ENCODE data around the gene DPP3. TPM values are rescaled to one million over a fixed set of nuclear protein-coding genes. Genes with fewer than 3 reads are reported as not detected.

The DPP3 gene
- total RNA-seq, 1 donor from 2014 or later, result 60.0 TPM

DNA sequence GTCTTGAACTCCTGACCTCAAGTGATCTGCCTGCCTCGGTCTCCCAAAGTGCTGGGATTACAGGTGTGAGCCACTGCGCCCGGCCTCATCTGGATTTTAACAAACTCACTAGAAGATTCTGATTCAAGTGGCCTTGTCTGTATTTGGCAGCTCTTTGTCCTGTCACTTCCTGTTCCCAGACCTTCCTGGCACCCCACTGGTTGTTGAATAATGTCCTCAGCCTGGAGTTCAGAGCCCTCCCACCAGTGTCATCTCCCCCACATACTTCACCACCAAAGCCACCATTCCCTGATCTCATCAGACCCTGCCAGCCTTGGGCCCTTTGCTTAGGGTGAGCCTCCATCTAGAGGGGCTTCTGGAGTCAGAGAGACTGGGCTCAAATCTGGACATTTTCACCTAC lies 10.2 kb upstream of the DPP3 start:
- peaks cover 2% of the 10 kb centered on the region for H3K27me3 Mint-ChIP-seq (ENCODE audit: low read depth, unreplicated experiment)
- DNase-seq (ENCODE audit: low read depth) (no peak), FAIRE-seq (no peak)
- no peaks in the 10 kb centered on the region for H3K27me3 ChIP-seq (ENCODE audit: insufficient read depth, low read length)
- no peaks in the 10 kb centered on the region for H3K36me3 ChIP-seq (ENCODE audit: insufficient read depth, low read length)
- no peak overlapping the region for H3K27ac Mint-ChIP-seq (ENCODE audit: unreplicated experiment)
- no peak overlapping the region for H2AFZ ChIP-seq (ENCODE audit: low read depth, low read length)
- no peak overlapping the region for H3K4me3 Mint-ChIP-seq (ENCODE audit: unreplicated experiment)
- no peak overlapping the region for H3K4me3 ChIP-seq (ENCODE audit: insufficient read depth, low read depth, low read length)
- no peaks in the 10 kb centered on the region for H3K79me2 ChIP-seq (ENCODE audit: insufficient read depth, low read length)
- H3K27ac ChIP-seq (ENCODE audit: low read depth, low read length), result no peak overlapping the region
- H3K36me3 Mint-ChIP-seq (ENCODE audit: low read depth, unreplicated experiment), result peaks cover 14% of the 10 kb centered on the region
- no peaks in the 10 kb centered on the region for H3K9me3 ChIP-seq (ENCODE audit: insufficient read depth, low read depth, low read length)
- peaks cover 10% of the 10 kb centered on the region for H3K4me1 ChIP-seq (ENCODE audit: insufficient read depth, low read length)
- no peaks in the 10 kb centered on the region for H3K9me3 Mint-ChIP-seq (ENCODE audit: unreplicated experiment)
- TF ChIP-seq CTCF (IDR thresholded peaks at IDR 0.05; ENCODE audit: insufficient read depth, low read depth, low read length) (no peak), EZH2 (IDR thresholded peaks at IDR 0.05; ENCODE audit: insufficient read depth, low read length) (no peak)
- no peaks in the 10 kb centered on the region for H3K4me1 Mint-ChIP-seq (ENCODE audit: low read depth, unreplicated experiment)
- no peak overlapping the region for H3K4me2 ChIP-seq (ENCODE audit: low read length)
- H3K9ac ChIP-seq (ENCODE audit: low read length), result no peak overlapping the region
- peaks cover 10% of the 10 kb centered on the region for H4K20me1 ChIP-seq (ENCODE audit: insufficient read depth, low read length)

DNA sequence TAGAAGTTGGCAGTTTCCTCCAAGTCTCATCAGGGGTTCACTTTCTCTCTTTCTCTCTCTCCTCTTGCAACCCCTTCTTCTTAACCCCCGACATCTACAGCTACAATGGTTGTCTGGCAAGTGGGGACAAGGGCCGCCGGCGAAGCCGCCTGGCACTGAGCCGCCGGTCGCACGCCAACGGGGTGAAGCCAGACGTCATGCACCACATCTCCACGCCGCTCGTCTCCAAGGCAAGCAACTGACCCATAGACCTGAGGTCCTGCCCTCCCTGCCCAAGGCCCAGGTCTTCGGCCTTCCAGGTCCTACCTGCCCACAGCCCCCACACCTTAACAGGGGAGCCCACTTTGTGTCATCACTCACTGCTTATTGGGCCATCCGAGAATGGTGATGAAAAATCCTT lies 9.1 kb upstream of the DPP3 start:
- peaks cover 9% of the 10 kb centered on the region for H3K4me1 ChIP-seq (ENCODE audit: insufficient read depth, low read length)
- peaks cover 10% of the 10 kb centered on the region for H4K20me1 ChIP-seq (ENCODE audit: insufficient read depth, low read length)
- DNase-seq (ENCODE audit: low read depth) (no peak), FAIRE-seq (no peak)
- H3K9me3 Mint-ChIP-seq (ENCODE audit: unreplicated experiment), result no peaks in the 10 kb centered on the region
- H3K4me1 Mint-ChIP-seq (ENCODE audit: low read depth, unreplicated experiment), result no peaks in the 10 kb centered on the region
- no peak overlapping the region for H3K9ac ChIP-seq (ENCODE audit: low read length)
- H3K79me2 ChIP-seq (ENCODE audit: insufficient read depth, low read length), result no peaks in the 10 kb centered on the region
- TF ChIP-seq CTCF (IDR thresholded peaks at IDR 0.05; ENCODE audit: insufficient read depth, low read depth, low read length), result no peak
- TF ChIP-seq EZH2 (IDR thresholded peaks at IDR 0.05; ENCODE audit: insufficient read depth, low read length), result no peak
- no peaks in the 10 kb centered on the region for H3K36me3 ChIP-seq (ENCODE audit: insufficient read depth, low read length)
- no peak overlapping the region for H2AFZ ChIP-seq (ENCODE audit: low read depth, low read length)
- H3K27ac Mint-ChIP-seq (ENCODE audit: unreplicated experiment), result no peak overlapping the region
- H3K4me2 ChIP-seq (ENCODE audit: low read length), result no peak overlapping the region
- H3K9me3 ChIP-seq (ENCODE audit: insufficient read depth, low read depth, low read length), result no peaks in the 10 kb centered on the region
- H3K36me3 Mint-ChIP-seq (ENCODE audit: low read depth, unreplicated experiment), result peaks cover 14% of the 10 kb centered on the region
- no peak overlapping the region for H3K4me3 Mint-ChIP-seq (ENCODE audit: unreplicated experiment)
- H3K27me3 Mint-ChIP-seq (ENCODE audit: low read depth, unreplicated experiment), result peaks cover 2% of the 10 kb centered on the region
- no peak overlapping the region for H3K4me3 ChIP-seq (ENCODE audit: insufficient read depth, low read depth, low read length)
- H3K27me3 ChIP-seq (ENCODE audit: insufficient read depth, low read length), result no peaks in the 10 kb centered on the region
- no peak overlapping the region for H3K27ac ChIP-seq (ENCODE audit: low read depth, low read length)

DNA sequence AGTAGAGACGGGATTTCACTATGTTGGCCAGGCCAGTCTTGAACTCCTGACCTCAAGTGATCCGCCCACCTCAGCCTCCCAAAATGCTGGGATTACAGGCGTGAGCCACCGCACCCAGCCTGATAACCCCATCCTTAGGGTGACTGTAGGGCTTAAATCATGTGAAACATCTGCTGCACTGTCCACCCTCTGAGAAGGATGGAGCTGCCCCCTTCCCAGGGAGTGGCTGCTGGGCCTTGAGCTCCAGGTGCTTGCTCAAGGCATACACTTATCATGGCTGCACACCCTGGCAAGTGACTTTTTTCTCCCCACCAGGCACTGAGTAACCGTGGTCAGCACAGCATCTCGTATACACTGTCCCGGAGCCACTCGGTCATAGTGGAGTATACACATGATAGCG lies 8.2 kb upstream of the DPP3 start:
- H4K20me1 ChIP-seq (ENCODE audit: insufficient read depth, low read length), result peaks cover 10% of the 10 kb centered on the region
- H3K4me3 ChIP-seq (ENCODE audit: insufficient read depth, low read depth, low read length), result no peak overlapping the region
- H3K4me1 Mint-ChIP-seq (ENCODE audit: low read depth, unreplicated experiment), result no peaks in the 10 kb centered on the region
- peaks cover 2% of the 10 kb centered on the region for H3K27me3 Mint-ChIP-seq (ENCODE audit: low read depth, unreplicated experiment)
- H3K27me3 ChIP-seq (ENCODE audit: insufficient read depth, low read length), result no peaks in the 10 kb centered on the region
- H3K4me1 ChIP-seq (ENCODE audit: insufficient read depth, low read length), result peaks cover 6% of the 10 kb centered on the region
- H3K4me2 ChIP-seq (ENCODE audit: low read length), result no peak overlapping the region
- TF ChIP-seq EZH2 (IDR thresholded peaks at IDR 0.05; ENCODE audit: insufficient read depth, low read length), result no peak
- TF ChIP-seq CTCF (IDR thresholded peaks at IDR 0.05; ENCODE audit: insufficient read depth, low read depth, low read length), result no peak
- no peak overlapping the region for H3K4me3 Mint-ChIP-seq (ENCODE audit: unreplicated experiment)
- H3K9ac ChIP-seq (ENCODE audit: low read length), result no peak overlapping the region
- no peaks in the 10 kb centered on the region for H3K79me2 ChIP-seq (ENCODE audit: insufficient read depth, low read length)
- no peaks in the 10 kb centered on the region for H3K9me3 Mint-ChIP-seq (ENCODE audit: unreplicated experiment)
- H3K36me3 ChIP-seq (ENCODE audit: insufficient read depth, low read length), result no peaks in the 10 kb centered on the region
- DNase-seq (ENCODE audit: low read depth), result no peak
- peaks cover 14% of the 10 kb centered on the region for H3K36me3 Mint-ChIP-seq (ENCODE audit: low read depth, unreplicated experiment)
- H2AFZ ChIP-seq (ENCODE audit: low read depth, low read length), result no peak overlapping the region
- H3K9me3 ChIP-seq (ENCODE audit: insufficient read depth, low read depth, low read length), result no peaks in the 10 kb centered on the region
- no peak for FAIRE-seq
- H3K27ac Mint-ChIP-seq (ENCODE audit: unreplicated experiment), result no peak overlapping the region
- H3K27ac ChIP-seq (ENCODE audit: low read depth, low read length), result no peak overlapping the region
